GM20431 (cell line): ENCODE measurements around the gene DCAF11.

Source experiments
- in situ Hi-C: fragments of 300-500 bp; cut with MseI, MboI; formaldehyde crosslinking; loops from one replicate; pipeline ENCODE4 v1.15.0; 2020; ENCODE audit warnings: low sequenced_read_pairs; ENCODE audit not compliant: unreplicated experiment

Gene DCAF11

DNA sequence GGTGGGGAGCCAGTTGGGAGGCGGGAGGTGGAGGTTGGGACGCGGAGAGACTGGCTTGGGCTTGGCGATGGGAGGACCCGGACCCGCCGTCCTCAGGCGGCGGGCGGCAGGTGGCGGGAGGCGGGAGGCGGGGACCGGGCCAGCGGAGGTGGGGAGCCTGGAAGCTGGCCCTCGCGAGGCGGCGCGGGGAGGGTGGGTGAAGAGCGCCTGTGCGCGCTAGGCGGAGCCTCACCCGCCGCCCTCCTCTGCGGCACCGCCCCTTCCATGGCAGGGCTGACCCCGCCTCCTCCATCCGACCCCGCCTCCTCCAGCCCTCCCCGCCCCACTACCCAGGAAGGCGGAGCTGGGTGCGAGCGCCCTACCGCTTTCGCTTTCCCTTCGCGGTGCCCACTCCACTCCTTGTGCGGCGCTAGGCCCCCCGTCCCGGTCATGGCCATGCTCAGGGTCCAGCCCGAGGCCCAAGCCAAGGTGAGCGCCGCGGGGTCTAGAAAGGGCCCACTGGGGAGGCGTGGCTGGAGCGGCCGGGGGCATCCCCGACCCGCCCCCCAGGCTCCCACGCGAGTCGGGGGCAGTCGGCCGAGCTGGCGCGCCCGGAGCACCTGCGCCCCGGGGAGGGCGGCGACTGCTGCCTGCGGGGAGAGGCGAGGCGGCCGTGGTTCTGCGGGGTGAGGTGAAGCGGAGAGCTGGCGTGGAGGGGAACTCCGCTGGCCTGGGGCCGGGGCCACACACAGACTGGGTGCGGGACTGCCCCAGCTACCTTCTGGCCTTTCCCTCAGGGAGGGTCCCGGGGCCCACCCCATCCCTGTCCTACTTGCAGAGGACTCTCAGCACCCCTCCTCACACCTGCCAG, 21.5 kb downstream of the DCAF11 start, which contains the start of gene PSME1:
Gene PSME1, plus strand, starts transcription at position 361 of the 850 bp plus-strand sequence. Its CDS starts 69 bp downstream, at position 430.
- in situ Hi-C loops = no loop called here

DNA sequence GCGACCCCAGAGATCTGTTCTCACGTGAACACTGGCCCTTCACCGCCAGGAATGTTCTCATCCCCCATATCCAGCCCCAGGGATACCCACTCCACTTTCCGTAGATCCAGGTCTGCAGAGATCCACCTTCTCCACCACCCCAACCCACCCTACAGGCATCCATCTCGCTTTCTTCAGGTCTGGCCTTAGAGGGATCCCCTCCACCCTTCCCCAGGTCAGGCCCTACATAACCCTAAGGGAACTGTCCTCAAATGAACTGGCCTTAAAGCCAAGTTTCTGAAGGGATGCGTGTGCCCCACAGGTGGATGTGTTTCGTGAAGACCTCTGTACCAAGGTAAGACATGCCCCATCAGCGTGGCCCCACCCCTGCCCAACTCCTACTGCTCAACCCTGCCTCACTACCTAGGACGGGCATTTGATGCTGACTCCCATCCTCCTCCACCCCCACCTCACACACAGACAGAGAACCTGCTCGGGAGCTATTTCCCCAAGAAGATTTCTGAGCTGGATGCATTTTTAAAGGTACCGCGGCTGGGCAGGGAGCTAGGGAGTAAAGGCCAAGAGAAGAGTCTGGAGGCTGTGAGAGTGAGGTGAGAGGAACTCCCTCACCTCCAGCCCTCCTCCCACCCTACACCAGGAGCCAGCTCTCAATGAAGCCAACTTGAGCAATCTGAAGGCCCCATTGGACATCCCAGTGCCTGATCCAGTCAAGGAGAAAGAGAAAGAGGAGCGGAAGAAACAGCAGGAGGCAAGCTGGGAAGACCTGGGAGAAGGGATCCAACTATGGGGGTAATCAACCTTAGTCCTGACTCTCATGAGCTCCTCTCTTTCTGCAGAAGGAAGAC, 22.3 kb downstream of the DCAF11 start:
- in situ Hi-C loops = no loop called here

DNA sequence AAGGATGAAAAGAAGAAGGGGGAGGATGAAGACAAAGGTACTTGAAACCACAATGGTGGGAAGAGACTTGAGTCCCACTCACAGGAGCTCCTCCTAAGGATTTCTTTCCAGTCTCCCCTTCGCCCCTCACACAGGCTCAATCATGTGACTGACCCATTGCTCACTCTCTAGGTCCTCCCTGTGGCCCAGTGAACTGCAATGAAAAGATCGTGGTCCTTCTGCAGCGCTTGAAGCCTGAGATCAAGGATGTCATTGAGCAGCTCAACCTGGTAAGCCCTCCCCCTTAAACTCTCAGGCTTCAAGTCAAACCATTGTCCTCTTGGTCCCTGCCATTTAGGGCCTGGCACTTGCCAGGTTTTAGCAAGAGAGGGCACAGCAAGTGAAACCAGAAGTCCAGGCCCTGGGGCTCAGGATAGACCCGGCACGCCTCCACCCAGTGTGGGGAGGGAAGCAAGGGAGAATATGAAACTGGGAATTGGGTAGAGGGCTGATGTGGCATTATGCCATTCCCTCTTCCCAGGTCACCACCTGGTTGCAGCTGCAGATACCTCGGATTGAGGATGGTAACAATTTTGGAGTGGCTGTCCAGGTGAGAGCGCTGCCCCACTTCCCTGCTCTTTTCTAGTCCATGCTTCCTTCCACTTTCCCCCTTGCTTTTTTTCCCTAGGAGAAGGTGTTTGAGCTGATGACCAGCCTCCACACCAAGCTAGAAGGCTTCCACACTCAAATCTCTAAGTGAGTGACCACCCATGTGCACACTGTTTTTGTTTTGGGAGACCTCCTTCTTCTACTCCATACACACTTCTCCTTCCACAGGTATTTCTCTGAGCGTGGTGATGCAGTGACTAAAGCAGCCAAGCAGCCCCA, 23.2 kb downstream of the DCAF11 start:
- in situ Hi-C loops = no loop called here

DNA sequence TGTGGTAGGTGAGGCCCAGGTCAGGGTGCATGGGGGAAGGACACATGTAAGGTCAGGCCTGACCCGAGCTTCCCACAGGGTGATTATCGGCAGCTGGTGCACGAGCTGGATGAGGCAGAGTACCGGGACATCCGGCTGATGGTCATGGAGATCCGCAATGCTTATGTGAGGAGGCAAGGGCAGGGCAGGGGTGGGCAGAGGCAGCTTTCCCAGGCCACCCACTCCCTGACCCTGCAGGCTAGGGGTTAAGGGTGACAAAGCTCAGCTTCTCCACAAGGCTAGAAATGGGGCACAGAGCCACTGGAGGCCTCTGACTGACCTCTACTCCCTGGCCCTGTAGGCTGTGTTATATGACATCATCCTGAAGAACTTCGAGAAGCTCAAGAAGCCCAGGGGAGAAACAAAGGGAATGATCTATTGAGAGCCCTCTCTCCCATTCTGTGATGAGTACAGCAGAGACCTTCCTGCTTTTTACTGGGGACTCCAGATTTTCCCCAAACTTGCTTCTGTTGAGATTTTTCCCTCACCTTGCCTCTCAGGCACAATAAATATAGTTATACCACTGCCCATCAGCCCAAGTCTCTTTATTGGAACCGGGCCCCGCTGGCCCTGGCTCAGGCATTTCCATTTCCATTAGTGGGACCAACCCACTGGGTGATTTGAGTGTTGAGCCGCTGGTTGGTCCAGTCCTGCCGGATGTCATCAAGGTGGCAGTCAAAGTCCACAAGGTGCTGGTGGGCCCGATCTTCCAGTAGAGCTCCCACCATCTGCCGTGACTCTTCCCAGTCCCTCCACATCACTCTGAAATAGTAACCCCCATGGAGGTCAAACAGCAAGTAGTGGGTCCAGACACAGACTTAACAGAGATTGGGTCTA, 24.1 kb downstream of the DCAF11 start:
- in situ Hi-C loops = no loop called here

DNA sequence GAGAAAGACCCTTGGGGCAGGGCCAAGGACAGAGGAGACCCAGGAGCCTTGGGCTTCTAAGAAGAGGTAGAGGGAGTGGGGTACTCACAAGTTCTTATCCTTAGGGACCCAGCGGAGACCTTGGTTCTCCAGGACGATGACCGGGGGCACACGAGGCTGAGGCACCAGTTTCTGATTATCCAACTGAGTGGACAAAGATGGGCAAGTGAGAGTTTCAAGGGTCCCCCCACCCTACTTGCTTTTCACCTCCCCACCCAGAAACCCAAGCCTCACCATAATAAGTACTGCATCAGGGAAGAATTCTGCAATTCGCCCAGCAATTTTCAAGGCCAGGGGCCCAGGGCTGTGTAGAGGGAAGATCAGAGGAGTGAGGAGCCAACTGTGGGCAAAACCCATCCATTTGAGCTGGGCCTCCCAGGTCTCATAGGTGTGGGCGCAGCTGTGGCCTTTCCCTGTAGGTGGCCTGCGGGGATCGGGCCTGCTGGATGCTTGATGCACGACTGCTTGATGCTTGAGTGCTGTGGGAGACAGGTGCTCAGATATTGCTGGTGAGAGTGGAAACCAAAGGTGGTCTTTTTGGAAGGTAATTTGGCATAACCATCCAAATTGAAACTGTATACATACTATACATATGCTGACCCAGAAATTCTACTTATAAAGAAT, 24.8 kb downstream of the DCAF11 start:
- in situ Hi-C loops = no loop called here

DNA sequence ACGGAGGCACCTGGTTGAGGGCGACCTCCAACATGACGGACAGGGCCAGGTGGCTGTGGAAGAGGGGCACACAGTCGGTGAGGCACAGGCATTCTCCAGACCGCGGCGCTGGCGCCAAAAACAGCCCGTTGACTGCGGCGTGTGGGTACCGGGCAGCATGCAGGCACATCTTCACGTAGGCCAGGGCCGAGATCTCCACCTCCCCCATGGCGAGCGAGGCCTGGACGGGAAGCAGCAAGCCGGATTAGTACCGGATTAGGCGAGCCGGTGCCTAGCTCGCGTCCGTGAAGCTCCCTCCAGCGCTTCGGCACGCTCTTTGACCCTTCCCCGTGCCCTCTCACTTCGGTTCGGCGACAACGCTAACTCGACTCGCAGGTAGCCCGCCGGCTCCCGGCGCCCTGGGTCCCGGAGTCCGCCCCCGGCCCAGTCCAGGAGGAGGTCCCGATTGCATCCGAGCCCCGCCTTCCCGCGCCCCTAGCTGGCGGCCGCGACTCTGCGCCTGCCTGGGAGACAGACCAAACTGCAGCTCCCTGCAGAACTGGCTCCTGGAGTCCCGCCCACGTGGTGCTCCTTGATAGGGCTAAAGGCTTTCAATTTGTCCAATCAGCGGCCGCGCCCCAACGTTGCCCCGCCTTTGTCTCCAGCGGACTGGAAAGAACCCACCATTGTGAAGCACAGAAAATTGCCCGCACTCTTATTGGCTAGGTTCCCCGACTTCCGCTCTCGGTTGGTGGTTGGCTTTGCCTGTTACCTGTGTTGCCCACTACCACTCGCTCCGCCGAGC, 26.7 kb downstream of the DCAF11 start, which contains the start of gene EMC9:
Gene EMC9, minus strand, starts transcription at position 495 of the 784 bp plus-strand sequence. Its CDS starts 287 bp downstream, at position 208.
- in situ Hi-C loops = no loop called here

DNA sequence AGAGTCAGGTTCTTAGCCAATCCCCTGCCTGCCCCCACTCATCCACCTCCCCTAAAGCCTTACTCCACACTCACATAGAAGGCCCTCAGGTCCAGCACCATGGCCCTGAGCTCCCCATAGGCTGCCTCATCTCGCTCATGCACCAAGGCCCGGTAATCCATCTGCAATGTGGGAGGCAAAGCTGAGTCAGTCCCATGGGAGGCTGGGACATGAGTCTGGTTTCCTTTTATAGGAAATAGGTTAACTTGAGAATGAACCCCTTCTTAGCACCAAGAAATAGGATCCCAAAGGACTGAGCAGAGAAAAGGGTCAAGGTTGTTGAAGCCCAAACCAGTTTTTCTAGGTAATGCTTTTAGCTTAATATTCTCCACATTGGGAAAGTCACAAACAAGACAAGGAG, 28.9 kb downstream of the DCAF11 start:
- in situ Hi-C loops = no loop called here

DNA sequence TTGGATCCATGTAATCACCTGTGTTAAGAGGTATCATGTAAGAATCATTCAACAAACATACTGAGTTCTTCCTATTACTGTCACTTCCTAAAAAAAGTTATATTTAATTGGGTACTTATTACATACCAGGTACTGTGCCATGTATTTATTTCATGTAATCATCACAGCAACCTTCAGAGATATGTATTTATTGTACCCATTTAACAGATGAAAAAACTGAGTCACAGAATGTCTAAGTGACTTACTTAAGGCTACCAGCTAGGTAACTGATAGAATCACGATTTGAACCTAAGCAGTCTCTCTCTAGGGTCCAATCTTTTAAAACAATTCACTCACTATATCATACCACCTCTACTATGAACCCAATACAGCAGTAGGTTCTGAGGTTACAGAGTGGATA, 29.9 kb downstream of the DCAF11 start:
- in situ Hi-C loops = no loop called here

DNA sequence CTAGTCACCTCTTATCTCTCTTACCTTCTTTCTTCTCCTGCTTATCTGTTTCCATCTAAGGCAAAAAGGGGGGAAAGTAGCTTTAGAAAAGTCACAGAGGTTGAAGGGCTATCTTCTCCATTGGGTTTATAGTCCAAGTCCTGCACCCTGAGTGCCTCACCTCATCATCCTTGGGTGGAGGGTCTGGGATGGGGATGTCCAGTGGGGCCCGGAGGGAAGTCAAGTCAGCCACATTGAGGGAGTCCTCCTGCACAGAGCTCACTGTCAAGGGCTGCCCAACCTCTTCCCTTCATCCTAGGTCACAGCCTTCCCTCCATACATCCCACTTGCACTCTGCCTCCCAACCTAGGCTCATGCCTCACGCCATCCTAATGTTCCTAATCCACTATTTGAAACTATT, 30.6 kb downstream of the DCAF11 start:
- in situ Hi-C loops = no loop called here

DNA sequence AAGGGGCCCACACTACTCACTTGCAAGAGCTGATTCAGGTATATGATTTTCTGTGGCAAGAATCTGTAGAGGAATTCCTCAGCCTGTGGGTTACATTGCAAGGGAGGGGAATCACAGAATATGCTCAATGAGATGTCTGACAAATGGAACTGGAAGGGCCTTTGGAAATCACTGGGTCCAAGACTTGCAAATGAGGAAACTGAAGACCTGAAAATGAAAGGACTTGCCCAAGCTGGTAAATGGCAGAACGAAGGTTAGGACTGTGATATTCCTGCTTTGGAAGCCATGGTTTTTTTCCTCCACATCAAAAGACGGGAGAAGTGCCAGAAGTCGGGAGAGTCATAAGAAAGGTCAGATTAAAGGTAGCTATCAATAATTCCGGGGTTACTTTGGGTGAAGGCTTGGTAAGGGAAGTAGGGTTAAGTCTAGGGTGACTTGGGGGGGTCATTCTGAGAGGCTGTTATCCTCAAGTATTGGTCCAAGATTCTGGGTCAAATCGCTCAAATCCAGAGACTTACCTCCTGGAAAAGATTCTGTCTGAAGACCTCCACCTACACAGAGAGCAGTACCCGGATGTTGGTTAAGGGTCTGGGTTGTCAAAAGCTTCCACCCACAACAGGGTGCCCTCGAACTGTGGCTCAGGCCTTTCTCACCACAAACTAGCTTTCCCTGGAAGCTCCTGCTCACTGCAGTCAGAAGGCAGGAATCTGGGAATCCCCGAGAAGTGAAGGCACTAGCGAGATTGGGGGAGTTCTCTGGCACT, 31.3 kb downstream of the DCAF11 start:
- in situ Hi-C loops = no loop called here

DNA sequence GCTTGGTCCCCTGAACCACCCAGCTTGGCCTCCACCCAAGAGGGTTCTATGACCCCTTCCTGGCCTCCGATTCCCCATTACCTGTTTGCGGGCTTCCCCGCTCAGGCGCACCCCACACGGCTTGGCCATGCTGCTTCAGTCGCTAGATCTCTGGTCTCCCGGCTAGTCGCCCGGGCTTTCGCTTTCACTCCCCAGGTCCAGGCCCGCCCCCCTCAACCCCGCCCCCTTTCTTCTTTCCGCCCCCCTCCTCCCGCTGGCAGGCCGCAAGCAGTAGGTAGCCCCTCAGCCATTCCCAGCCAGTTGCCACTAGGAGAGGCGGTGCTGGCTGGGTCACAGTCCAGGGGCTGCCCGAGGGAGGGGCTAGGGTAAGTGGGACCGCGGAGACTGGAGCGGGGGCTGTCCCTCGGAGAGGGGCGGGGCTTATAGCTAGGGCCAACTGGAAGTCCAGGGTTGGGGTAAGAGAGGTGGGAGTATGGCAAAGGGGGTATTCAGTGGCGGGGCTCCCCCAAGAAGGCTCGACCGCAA, 31.9 kb downstream of the DCAF11 start, which contains the start of gene PSME2:
Gene PSME2, minus strand, starts transcription at position 158 of the 525 bp plus-strand sequence. Its CDS starts 29 bp downstream, at position 129.
- in situ Hi-C loops = no loop called here

DNA sequence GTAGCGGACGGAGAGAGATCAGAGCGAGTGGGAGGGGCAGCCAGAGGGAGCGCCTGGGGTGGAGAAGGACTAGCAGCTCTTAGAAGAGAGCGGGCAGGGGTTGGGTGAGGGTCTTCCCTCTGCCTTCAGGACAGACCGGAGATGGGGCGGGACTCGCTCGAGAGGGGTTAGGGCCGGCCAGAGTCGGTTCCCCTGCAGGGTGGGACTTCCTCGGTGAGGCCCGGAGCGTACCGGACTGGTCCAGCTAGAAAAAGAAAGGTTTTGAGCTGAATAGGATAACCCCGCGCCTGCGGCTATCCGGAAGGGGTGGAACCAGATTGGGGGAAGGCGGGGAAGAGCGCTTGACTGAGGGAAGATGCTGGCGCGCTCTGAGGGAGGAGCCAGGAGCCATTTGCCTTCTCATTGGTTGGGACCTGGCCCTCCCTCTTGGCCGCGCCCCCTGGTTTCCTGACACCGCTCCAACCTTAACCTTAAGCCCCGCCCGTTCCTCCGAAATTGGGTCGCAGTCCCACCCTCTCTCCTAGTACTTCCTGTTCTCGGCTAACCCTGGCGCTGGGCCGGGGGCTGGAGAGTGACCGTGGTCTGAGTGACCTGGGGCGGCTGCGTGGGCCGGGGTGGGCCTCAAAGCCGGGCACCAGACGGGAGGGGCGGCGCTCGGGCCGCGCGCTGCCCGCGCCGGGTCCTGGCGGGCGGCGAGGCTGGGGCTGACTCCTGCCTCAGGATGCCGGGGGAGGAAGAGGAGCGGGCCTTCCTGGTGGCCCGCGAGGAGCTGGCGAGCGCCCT, 32.6 kb downstream of the DCAF11 start, which contains the start of gene RNF31:
Gene RNF31, plus strand, starts transcription at position 521 of the 783 bp plus-strand sequence. Its CDS starts 201 bp downstream, at position 722.
- in situ Hi-C loops = no loop called here

DNA sequence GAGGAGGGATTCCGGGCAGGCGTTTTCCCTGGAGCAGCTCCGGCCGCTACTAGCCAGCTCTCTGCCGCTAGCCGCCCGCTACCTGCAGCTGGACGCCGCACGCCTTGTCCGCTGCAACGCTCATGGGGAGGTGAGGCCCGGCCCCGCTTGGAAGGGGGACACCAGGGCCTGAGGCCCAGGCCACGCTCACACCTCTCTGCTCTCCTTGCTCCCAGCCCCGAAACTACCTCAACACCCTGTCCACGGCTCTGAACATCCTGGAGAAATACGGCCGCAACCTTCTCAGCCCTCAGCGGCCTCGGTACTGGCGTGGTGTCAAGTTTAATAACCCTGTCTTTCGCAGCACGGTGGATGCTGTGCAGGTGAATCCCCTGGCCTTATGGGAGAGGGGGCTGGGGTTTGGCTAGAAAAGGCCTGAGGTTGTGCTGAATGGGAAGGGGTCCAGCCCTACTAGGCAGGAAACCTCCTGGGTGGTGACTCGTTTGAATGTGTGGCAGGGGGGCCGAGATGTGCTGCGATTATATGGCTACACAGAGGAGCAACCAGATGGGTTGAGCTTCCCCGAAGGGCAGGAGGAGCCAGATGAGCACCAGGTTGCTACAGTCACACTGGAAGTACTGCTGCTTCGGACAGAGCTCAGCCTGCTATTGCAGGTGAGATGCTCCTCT, 33.3 kb downstream of the DCAF11 start:
- in situ Hi-C loops = no loop called here

DNA sequence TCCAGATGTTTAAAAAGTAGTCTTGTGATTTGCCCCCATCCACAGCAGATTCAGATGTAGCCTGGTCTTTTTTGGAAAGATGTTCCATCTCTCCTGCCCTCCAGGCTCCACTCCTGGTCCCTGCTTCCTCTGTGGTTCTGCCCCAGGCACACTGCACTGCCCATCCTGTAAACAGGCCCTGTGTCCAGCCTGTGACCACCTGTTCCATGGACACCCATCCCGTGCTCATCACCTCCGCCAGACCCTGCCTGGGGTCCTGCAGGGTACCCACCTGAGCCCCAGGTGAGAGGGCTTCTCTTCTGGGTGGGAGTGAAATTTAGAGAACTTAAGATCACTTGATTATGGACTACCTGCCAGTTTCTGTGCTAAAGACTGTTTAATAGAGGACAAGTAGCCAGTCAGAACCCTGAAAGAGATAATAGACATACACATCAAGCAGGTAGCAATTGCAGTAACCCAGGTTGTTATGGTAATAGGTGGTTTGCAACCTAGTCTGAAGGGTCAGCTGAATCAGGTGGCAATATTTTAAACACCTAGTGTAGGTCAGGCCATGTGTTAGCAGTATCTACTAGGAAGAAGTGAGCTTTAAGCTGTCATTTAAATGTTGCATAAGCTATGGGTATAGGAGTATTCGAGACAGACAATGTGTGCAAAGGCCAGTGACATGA, 34.9 kb downstream of the DCAF11 start:
- in situ Hi-C loops = no loop called here

DNA sequence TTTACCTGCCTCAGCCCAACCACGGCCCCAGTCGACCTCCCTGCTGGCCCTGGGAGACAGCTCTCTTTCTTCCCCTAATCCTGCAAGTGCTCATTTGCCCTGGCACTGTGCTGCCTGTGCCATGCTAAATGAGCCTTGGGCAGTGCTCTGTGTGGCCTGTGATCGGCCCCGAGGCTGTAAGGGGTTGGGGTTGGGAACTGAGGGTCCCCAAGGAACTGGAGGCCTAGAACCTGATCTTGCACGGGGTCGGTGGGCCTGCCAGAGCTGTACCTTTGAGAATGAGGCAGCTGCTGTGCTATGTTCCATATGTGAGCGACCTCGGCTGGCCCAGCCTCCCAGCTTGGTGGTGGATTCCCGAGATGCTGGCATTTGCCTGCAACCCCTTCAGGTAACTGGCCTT, 35.5 kb downstream of the DCAF11 start:
- in situ Hi-C loops = no loop called here
